NCI-H2227 treated with DMSO at 0.1 percent for 48 hours (cell line): Measurements from ENCODE around the gene PIM3.
A peak's percentile ranks its signal among the peaks of the same experiment; 100 is the strongest.

Experiments
- DNase-seq: peaks from one replicate; lab custom pipeline; 2025; lab: John Stamatoyannopoulos, UW

The PIM3 gene

DNA sequence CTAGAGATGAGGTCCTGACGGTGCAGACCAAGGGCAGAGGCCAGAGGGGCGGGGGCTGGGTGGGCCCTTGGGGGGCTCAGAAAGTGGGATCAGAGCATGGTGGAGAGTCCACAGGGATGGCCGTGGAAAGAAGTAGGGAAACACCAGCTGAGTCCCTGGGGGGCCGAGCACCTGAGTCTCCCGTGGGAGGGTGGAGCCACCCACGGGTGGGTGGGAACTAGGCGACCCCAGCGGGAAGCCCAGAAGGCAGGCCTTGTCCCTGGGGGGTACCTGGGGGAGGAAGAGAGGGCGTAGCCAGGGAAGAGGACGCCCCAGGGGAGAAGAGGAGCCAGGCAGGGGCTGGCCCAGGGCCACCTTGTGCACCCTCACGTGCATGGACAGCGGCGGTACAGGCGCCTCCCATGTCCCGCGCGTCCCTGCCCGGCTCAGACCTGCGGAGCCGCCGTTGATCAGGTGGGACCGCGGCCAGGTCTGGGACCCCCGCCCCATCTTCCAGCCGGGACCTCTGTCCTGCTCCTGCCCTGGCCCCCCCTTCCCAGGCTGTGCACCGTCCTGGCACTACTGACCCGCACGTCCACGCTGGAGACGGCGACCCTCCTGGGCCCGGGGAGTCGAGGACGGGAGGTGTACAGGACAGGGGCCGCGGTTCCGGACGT is 31.9 kb upstream of the PIM3 start:
- DNase-seq: no peak

DNA sequence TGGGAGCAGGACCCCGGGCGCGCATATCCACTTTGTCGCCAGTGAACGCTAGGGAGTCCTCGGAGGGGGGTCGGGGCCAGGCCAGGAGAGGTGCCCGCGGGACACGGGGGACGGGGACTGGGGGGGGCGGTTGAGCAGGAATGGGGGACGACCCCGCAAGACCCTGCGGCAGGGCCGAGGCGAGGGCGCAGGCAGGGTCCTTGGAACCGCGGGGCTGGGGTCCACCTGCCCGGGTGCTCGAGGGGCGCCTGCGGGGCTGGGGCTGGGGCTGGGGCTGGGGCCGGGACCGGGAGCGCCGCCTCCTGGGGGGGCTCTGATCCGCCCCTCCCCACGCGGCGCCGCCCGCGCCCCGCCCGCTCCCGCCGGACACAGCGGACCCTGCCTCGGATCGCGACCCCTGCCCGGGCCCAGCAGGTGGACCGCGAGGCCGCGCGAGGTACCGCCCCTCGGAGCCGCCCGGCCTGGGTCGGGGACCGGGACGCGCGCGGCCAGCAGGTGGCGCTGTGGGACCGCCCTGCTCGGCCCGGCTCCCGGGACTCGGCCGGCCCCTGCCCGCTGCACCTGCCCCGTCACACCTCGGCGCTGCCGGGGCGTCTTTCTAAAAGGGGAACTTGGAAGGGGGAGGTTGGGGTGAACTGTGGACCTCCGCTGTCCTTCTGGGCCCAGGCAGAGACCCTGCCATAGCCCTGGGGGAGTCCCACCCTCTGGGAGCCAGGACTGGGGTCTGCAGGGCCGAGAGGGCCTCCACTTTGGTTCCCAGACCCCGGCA is 31.2 kb upstream of the PIM3 start:
- DNase-seq: no peak

DNA sequence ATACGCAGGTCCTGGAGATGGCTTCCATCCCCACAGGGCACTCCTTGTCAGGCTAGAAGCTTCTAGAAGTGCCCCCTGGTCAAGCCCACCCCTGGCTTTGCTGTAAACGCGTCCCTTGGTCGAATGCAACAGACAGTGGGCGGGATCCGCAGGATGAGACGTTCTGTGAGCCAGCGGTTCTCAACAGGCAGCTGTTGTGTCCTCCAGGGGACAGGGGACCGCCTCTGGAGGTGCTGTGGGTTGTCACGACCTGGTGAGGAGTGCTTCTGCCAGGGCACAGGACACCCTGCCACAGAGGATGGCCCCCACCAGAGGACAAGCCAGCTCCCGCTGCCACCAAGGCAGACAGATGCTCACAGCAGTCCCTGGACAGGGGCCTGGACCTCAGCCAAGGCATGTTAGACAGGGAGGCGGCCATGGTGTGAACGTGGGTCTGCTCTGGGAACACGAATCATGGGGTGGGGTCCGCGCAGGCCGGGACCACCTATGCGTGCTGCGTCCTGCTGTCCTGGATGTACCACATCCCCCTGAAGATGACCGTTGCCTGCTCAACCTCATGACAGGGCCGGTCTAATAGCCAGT is 30.5 kb upstream of the PIM3 start:
- no peak for DNase-seq

DNA sequence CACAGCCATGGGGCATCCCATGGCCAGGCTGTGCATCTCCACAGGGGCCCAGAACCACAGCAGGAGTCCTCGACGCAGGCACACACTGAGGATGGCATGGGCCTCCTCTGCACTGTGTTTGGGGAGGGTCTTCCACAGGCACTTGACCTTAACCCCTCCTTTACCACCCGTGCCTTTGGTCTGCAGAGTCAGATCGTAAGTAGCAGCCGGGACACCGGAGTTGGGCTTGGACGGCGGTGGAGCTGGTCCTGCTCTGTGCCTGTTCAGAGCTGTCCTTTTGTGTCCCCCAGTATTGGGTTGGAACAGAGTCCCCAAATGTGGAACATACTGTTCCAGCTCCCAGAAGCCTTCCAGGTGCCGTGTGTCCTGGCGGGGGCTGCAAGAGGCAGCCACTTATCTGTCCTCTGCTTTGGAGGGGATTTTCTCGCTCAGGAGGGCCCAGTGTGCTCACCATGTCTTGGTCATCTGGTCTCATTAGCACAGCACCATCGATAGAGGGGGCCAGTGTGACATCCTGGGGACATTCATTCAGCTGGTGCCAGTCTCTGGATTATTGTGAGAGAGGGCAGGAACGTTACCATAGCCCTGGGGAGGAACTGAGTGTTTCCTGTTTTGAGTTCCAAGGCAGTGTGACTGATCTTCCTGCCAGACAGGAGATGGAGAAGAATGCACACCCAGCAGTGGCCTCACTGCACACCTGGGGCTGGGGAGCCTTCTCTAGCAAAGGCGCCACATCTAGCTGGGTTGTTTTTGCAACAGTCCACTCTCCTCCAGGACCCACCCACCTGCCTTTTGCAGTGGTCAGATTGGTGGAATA is 29.8 kb upstream of the PIM3 start:
- no peak for DNase-seq

DNA sequence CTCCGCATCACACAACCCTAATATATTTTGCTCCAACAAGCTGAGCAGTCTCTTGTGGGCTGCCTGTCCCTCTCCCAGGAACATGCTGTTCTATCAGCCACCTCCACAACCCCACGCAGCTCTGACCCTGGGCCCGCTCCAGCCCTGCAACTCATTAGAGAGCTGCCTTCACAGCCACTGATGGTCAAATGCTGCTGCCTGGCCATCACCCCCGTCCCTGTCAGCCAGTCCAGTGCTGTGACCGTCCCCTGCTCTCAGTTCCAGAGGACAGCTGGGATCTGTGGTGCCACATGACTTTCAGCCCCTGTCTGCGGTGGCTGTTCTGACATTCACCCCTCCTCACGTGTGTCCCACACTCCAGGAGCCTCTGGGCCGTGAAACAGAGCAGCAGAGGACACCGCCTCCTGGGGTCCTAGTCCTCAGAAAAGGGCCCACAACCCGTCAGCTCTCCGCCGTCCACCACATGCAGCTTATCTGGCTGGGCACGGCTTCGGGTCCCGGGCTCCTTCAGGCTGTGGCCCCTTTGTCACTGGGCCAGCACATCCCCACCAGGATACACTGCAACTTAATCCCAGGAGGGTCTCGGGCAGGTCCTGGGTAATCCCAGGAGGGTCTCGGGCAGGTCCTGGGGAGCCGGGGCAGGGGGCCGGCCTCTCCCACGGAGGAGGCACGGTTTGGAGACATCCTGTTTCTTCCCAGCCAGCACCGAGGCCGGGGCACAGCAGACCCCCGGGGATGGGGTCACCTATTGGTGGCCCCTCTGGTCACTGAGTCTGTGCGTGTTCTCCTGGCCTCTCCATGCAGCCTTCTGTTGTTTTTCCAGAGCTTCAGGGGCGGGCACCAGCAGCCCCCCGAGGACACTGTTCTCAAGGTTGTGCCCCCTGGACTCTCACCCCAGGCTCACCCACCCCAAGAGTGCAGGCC is 27.1 kb upstream of the PIM3 start:
- DNase-seq: no peak

DNA sequence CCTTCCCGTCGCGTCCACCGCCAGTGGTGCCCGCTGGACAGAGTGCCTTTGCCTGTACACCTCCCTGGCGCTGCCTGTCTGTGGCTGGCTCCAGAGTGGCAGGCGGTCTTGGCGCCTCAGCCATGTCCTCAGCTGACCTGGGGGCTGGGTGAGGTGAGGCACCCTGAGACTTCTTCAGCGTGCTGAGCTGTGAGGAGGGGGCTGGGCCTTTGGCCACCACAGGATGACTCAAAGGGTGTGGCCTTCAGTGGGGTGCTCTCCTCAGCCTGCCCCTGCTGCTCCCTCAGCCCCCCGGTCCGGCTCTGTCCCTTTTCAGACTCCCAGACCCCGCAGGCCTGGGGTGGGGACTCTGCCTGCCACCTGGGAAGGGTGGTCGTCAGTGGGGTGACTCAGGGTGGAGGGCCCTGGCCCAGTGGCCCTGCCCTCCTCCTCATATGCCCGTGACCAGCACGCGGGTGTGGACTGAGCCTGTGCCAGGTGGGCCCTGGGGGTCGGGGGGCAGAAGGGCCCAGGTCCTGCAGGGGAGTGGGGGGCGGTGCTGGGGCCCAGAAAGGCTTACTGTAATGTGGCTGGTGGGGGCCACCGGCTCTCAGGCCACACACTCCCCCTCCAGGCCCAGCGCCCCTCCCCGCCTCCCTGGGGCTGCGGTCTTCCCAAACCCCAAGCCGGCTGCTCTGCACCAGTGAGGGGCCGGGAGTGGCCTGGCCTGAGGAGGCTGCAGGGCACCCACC is 26.2 kb upstream of the PIM3 start:
- no peak for DNase-seq

DNA sequence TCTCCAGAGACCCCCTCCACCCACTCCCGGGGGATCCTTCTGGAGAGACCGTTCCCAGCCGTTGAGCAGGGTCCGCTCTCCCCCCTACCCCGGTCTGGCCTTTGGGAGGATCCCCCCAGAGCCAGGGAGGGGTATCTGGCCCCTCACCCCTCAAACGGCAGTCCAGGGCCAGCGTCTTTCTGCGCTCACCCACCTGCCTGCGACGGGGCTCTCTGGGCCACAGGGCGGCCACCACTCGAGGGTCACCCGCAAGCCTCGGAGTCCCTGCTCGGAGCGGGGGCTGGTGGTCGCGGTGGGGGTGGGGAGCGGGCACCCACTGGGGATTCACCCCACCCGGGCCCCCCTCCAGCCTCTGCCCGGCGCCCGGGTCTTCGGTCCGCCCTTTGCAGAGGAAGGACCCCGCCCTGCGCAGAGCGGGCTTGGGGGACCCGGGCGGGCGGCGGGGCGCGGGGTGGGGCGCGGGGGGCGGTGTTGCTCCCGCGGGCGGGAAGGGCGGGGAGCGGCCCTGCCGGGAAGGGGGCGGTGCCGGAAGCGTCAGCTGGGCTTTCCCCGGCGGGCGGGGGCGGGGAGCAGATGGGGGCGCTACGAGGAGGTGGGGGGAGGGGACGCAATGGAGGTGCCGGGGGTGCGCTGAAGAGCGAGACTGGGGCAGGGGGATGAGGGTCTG is 25.5 kb upstream of the PIM3 start:
- peak; percentile 31 for DNase-seq

DNA sequence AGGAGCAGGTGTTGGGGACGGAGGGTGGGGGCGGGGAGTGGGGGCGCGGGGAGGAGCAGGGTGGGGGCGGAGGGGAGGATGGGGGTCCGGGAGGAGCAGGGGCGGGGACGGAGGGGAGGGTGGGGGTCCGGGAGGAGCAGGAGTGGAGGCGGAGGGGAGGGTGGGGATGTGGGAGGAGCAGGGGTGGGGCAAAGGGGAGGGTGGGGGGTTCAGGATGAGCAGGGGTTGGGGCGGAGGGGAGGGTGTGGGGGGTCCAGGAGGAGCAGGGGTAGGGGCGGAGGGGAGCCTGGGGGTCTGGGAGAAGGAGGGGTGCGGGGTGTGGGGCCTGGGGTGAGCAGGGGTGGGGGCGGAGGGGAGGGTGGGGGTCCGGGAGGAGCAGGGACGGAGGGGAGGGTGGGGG is 25.0 kb upstream of the PIM3 start:
- DNase-seq: no peak

DNA sequence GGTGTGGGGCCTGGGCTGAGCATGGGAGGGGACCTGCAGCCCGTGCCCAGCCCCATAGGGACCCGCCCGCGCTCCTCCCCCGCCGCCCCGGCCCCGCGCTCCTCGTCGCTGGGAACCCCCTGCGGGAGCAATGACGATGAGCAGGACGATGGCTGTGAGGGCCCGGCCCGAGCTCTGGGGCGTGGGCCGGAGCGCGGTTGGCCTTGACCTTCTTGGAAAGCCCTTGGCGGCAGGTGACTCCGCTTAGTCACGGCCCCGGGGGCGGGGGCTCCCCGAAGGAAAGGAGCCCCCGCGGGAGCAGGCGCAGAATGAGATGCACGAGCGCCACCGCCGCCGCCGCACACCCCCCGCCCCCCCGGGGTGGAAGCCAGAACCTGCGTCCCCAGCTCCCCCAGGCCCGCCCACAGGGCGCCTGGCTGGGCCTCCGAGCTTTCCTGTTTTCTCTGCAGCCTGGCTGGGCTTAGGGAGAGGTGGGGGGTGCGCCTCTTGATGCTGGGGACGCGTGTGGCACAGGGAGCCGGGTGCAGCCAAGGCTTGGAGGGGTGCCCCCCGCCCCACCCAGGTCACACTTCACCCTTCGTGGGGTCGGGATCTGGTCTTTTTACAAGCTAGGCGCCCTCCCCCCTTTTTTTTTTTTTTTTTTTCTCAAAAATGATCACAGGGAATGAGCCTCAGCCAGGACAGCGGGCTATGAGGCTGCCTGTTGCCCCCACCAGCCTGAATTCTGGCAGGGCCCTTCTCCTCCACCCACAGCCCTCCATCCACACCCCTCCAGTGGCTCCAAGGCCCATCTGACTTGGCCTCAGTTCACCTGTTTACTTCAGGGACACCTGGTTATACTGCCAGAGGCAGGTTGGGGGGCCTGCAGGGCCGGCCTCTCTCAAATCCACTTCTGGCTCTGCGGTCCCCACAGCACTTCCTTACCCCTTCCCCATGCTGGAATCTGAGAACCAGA is 24.3 kb upstream of the PIM3 start:
- DNase-seq: no peak

DNA sequence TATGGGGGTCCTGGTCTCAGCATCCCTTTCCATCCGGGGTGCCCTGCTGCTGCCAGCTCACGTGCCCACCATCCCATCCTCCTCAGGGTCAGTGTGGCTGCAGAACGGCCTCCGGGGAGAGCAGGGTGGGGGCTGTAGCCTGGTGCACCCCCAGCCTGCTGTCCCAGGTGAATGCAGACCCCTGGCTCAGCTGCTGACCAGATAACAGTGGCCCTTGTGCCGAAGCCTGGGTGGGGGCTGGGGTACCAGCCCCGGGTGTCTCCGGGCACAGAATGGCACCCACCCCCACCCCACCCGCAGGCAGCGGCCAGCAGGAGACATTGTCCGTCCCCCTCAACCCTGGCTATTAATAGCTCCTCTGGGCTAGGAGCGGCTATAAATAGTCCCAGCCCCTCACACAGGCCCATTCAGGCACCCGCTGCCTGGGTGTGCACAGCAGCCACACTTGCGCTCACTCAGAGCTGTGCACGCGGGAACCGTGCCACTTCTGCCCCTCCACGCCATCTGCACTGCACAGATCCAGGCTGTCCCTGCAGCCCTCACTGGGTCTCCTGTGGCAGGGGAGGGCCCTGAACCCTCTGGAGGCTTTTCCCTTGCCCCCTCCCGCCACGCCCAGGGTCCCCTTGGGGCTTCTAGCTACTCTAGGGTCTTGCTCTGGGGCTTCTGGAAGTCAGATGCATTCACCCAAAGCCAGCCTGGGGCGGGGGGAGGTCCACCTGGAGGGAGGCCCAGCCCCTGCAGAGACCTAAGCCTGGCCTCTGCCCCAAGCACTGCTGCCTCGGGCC is 23.4 kb upstream of the PIM3 start:
- DNase-seq: no peak

DNA sequence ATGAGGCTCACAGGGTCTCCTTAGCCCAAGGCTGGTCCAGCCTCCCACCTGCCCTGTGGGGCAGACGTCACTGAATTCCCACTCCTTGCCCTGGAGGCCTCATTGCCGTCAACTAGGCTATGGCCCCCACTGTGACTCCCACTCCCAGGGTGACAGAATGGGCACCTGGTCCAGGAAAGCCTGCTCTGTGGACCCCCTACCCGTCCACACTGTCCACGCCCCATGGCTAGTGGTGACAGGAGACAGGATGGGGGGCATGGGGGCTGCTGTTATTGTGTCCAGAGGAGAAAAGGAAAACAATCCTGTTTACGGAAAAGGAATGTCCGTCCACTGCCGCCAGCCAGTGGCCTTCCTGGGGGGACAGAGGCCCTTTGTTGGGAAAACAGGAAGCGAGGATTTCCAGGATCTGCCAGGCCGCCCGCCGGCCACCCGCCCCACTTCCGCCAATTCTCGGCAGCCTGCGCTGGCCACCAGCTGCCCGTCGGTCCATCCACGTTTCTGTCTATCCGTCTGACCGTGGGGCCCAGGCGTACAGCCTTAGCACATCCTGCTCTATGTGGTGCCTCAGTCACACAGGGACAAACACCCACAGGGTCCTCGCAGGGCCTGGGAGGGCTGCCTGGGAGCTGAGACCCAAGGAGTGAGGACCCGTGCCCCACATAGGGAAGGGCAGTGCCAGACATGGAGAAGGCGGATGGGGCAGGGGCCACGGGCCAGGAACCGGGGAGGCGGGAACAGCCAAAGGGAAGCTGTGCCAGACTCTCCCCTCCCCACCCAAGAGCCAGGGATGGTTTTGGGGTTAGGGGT is 22.6 kb upstream of the PIM3 start:
- no peak for DNase-seq

DNA sequence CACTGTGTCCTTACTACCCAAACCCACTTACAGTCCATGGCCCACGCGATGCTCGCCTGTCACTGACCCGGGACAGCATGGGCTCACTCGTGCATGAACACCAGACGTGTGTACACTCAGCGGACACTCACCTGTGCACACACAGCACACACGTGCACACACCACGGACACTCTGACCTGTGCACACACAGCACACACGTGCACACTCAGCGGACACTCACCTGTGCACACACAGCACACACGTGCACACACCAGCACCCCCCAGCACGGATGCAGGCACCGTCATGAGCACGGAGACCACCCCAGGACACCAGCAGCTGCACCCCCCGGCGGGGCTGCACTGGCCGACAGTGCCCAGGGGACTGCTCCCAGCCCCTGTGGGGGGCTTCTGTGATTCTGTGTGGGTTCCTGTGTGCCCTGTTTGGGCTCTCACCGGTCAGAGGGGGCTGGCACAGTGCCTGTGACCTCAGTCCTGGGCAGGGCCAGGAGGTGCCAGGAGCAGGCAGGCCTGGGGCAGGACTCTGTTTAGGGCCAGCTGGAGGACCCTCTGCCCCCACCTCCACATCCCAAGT is 21.9 kb upstream of the PIM3 start:
- no peak for DNase-seq

DNA sequence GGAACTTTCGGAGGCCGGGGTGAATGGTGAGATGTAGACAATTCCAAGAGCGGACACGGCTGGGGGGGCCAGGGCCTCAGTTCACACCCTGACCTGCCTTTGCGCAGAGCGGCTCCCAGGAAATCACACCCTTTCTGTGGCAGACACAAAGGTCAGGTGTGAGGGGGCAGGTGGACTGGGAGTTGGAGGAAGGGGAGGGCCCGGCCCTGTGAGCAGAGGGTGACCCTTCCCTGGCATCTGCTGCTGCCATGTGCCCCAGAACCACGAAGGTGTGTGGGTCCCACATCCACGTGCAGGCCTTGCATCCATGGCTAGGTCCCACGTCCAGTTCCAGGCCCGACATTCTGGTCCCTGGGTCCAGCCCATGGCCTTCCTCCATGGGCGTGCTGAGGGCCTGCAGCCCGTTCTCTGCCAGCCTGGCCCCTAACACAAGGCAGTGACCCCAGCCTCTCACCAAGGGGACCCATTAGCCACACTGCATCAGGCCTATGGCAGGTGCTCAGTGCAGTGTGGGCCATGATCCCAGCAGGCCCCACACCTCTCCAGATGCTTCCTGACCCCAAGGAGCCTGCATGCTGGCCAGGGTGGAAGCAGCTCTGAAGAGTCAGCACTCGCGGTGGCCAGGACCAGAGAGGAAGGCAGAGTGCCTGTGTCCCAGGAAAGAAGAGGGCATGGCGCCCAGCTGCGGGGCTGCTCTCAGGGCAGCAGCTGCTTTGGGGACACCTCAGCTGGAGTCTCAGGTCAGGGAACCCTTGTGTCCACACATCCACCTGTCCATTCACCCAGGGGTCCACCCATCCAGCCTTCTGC is 18.9 kb upstream of the PIM3 start:
- DNase-seq: no peak

DNA sequence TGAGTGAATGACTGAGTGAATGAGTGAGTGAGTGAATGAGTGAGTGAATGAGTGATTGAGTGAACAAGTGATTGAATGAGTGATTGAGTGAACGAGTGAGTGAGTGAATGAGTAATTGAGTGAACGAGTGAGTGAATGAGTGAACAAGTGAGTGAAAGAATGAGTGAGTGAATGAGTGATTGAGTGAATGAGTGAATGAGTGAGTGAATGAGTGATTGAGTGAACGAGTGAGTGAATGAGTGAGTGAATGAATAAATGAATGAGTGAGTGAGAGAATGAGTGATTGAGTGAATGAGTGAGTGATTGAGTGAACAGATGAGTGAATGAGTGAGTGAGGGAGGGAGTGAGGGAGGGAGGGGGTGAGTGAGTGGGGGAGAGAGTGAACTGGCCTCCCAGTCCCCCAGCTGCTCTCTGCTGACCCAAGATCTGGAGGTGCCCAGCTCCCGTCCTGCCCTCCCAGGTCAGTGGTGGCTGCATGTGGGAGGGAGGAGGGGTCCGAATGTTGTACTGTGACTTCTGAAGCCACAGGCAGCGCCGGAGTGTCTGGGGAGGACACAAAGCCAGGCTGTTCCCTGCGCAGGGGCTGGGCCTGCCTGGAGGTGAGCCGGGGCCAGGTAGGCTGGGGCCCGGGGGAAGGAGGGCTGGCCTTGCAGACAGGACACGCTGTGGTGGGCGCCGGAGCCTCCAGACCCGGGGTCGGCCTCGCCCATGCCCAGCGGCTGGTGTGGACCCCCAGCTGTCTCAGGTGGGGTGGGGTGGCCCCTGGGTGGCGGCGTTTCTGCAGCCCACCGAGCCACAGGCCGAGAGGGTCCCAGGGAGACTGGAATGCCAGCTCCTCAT is 17.8 kb upstream of the PIM3 start:
- DNase-seq: no peak

DNA sequence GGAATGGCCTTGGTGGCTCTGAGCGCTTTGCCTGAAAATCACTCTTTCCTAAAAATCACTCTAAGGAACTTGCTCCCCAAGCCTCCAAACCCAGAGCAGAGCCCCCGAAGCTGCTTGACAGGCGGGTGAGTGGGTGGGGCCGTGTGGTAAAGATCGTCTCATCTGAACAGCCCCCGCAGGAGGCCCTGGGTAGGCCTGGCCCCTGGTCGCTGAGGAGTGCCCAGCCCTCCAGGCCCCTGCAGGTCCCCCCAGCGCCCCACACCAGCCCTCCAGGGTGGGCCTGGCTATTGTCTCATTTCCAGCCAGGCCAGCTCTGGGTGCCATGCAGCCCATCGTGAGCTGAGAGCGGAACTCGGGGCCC is 17.2 kb upstream of the PIM3 start:
- DNase-seq: no peak
